Measurements from ENCODE around the gene SYT14.
"Not testable (repeated sequence)": the region's sequence is repeated elsewhere in the genome, so short reads cannot be mapped to it uniquely, and the experiment has no call there.

The SYT14 gene

DNA sequence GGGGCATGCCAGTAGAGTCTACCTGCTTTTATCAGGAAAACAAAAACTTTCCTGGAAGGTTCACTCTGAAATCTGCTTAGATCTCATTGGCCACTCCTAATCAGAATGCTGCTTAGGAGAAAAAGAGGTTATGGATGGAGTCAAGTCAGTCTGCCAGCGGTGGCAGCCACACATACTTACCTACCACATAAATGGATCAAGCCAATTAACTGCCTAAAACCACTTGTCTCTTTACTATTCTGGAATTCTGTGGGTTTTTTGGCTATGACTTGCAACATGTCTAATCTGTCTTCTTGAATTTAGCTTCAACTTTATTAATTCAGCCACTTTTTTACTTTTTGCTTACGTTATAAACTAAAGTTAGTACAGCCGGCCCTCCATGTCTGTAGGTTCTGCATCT lies 154.3 kb downstream of the SYT14 start:
- Histone ChIP-seq H3K4me3 (no peak overlapping the region), H3K9me3 (no peaks in the 10 kb centered on the region), H4K20me1 (no peaks in the 10 kb centered on the region), H3K4me2 (no peak overlapping the region), H3K4me1 (no peaks in the 10 kb centered on the region), H3K27me3 (no peaks in the 10 kb centered on the region), H3K36me3 (no peaks in the 10 kb centered on the region), H3K9ac (no peak overlapping the region), H3K27ac (no peak overlapping the region)
- no peak for TF ChIP-seq Cebpa-rat (IDR thresholded peaks at IDR 0.05)

DNA sequence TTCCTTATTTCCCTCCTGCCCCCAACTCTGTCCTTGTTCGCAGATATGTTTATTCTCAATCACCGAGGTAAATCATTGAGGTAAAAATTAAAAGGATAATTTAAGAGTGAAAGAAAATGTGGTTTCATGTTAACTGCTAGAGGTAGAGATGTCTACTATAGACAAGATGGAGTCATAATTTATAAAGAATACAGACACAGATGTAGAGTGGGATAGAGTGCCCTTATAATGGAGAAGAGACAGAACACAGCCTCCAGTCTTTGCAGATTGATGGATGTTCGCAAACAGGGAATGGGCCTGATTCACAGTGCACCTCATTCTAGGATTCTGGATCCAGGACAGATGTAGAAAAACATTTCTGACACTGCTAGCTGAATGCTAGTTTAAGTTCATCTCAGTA lies 155.4 kb downstream of the SYT14 start:
- Histone ChIP-seq H3K9me3 (no peaks in the 10 kb centered on the region), H3K9ac (no peak overlapping the region), H4K20me1 (no peaks in the 10 kb centered on the region), H3K27ac (no peak overlapping the region), H3K36me3 (no peaks in the 10 kb centered on the region), H3K4me1 (no peaks in the 10 kb centered on the region), H3K4me3 (no peak overlapping the region), H3K27me3 (no peaks in the 10 kb centered on the region), H3K4me2 (no peak overlapping the region)
- TF ChIP-seq Cebpa-rat (IDR thresholded peaks at IDR 0.05) = no peak

DNA sequence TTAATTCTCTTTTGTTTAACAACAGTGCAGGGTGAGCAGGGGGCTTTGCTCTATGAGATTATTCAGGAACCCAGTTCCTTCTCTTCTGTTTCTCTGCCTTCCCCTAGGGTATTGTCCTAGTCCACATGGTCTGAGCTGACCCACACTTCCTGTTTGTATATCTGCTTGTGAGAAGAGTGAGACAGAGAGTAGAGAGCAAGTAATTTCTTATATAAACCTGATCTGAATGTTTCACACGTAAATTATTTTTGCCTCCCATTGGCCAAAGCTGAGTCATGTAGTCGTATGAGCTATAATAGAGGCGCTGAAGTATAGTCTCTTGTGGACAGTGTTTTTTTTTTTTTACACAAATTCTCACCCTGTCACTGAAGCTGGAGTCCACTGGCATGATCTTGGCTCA lies 160.3 kb downstream of the SYT14 start:
- Histone ChIP-seq H3K4me2 (no peak overlapping the region), H3K9me3 (no peaks in the 10 kb centered on the region), H3K9ac (no peak overlapping the region), H3K27ac (no peak overlapping the region), H4K20me1 (no peaks in the 10 kb centered on the region), H3K4me1 (no peaks in the 10 kb centered on the region), H3K4me3 (no peak overlapping the region), H3K36me3 (no peaks in the 10 kb centered on the region), H3K27me3 (no peaks in the 10 kb centered on the region)
- no peak for TF ChIP-seq Cebpa-rat (IDR thresholded peaks at IDR 0.05)

DNA sequence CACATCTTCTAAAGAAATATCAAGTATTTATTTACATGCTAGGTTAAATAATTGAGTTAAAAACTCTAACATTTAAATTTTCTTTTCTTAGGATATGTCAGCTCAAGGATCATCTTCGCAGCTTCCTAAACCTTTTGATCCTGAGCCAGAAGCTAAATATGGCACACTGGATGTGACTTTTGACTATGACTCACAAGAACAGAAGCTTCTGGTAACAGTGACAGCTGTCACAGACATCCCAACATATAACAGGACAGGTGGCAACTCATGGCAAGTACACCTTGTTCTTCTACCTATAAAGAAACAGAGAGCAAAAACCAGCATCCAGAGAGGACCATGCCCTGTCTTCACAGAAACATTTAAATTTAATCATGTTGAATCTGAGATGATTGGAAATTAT lies 161.9 kb downstream of the SYT14 start:
- TF ChIP-seq Cebpa-rat (IDR thresholded peaks at IDR 0.05) = no peak
- Histone ChIP-seq H3K36me3 (no peaks in the 10 kb centered on the region), H3K27ac (no peak overlapping the region), H3K27me3 (no peaks in the 10 kb centered on the region), H3K4me3 (no peak overlapping the region), H3K9me3 (no peaks in the 10 kb centered on the region), H3K4me1 (no peaks in the 10 kb centered on the region), H4K20me1 (no peaks in the 10 kb centered on the region), H3K9ac (no peak overlapping the region), H3K4me2 (no peak overlapping the region)

DNA sequence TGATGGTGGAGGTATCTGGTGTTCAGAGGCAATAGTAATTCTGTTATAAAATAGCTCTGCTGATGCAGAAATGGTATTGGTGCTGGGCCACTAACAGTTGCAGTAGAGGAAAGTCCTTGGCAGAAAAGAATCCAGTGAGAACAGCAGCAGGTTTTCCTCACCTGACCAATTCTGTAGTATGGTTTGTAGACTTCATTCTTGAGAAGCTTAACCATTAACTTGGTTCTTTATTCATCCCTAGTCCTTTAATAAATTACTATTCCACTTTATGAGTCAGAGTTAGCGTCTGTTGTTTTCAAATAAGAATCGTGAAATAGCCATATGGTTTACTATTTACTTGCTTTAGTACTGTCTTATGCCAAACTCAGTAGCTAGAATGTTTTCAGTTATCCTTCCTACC lies 166.1 kb downstream of the SYT14 start:
- TF ChIP-seq Cebpa-rat (IDR thresholded peaks at IDR 0.05) = no peak
- no peaks in the 10 kb centered on the region for H3K9me3 ChIP-seq

DNA sequence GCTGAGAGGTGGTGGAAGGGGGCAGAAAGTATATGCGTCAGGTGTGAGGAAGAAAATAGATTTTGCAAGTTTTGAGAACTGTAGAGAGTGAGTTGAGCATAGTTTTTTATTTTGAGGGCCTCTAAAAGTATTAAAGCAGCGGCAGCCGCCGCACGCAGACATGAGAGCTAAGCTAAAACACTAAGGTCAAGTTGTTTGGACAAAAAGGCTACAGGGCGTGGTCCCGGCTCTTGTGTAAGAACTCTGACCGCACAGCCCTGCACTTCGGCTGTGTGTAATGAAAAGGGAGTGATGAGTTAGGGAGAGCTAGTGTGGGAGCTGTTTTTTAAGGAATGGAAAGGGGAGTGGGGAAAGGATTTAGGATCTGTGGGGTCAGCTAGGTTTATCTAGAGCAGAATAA lies 174.9 kb downstream of the SYT14 start:
- H3K4me2 ChIP-seq, H3K4me1 ChIP-seq, H3K27me3 ChIP-seq, H3K9ac ChIP-seq, H3K9me3 ChIP-seq, H4K20me1 ChIP-seq, H3K27ac ChIP-seq, H3K36me3 ChIP-seq, H3K4me3 ChIP-seq: not testable (repeated sequence)

More for the DNA sequence above, 166.1 kb downstream of the SYT14 start:
- Histone ChIP-seq H3K9ac (no peak overlapping the region), H3K4me2 (no peak overlapping the region), H4K20me1 (no peaks in the 10 kb centered on the region), H3K4me3 (no peak overlapping the region), H3K4me1 (no peaks in the 10 kb centered on the region), H3K27me3 (no peaks in the 10 kb centered on the region), H3K27ac (no peak overlapping the region), H3K36me3 (no peaks in the 10 kb centered on the region)

DNA sequence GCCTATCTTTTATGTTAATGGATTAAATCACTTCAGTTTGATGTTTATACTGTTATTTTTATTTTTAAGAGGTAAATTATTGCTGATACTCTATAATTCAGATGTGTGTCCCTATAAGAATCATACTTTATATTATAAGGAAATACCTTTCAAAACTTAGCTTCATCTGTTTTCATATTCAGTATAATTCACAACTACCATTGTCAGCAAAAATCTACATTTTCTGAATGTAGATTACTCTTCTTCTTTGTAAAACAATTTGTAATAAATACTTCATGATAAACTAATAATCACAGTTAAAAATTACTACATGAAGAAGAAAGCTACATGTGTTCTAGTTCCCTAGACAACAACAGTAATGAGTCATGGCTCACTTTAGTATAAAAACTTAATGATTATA lies 179.2 kb downstream of the SYT14 start:
- no peak for TF ChIP-seq Cebpa-rat (IDR thresholded peaks at IDR 0.05)
- Histone ChIP-seq H4K20me1 (no peaks in the 10 kb centered on the region), H3K4me1 (no peaks in the 10 kb centered on the region), H3K36me3 (no peaks in the 10 kb centered on the region), H3K27ac (no peak overlapping the region), H3K4me2 (no peak overlapping the region), H3K27me3 (no peaks in the 10 kb centered on the region), H3K9ac (no peak overlapping the region), H3K9me3 (0 out of 2 replicates have a peak, but pooled peaks cover 6% of the 10 kb centered on the region), H3K4me3 (no peak overlapping the region)

DNA sequence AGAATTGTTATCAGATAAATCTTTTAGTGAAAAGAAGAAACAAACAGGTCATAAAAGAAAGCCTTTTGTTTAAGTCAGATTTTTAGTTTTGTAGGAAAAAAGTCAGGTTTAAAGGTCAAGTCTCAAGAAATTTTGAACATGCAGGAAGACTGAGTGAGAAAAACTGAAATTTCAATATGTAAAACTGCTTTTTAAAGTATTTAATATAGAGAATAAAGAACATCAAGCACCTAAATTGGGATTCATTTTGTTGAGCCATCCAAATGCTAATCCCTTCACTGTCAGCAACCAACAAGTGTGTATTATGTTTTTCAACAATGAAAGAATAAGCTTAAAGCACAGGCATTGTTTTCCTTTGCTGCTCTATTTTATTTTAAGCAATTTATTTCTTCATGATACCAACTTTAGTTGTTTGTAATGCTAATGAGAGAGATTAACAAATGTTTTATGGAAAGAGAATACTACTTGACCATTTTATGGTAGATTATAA lies 179.7 kb downstream of the SYT14 start:
- H3K4me3 ChIP-seq = no peak overlapping the region
- H3K9ac ChIP-seq = no peak overlapping the region
- no peaks in the 10 kb centered on the region for H3K36me3 ChIP-seq
- 0 out of 2 replicates have a peak, but pooled peaks cover 6% of the 10 kb centered on the region for H3K9me3 ChIP-seq
- H4K20me1 ChIP-seq = no peaks in the 10 kb centered on the region
- no peak overlapping the region for H3K4me2 ChIP-seq
- TF ChIP-seq Cebpa-rat (IDR thresholded peaks at IDR 0.05) = no peak
- no peak overlapping the region for H3K27ac ChIP-seq
- H3K4me1 ChIP-seq = no peaks in the 10 kb centered on the region
- H3K27me3 ChIP-seq = no peaks in the 10 kb centered on the region

DNA sequence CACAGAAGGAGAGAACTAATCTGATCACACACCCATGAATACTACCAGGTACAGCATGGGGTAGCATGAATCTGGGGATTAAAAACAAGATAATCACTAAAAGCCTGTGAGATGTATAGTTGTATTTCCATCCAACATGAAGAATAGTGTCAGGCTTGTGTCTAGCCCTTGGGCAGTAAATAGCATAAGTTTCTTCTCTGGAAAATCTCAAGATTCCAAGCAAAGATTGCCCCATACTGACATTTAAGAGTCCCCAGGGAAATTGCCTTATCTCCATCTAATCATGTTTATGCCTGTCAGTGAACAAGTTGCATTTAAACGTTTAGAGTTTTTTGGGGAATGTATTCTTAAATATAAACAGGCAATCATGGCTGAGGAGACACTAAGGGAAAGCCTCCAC lies 185.4 kb downstream of the SYT14 start:
- no peak for TF ChIP-seq Cebpa-rat (IDR thresholded peaks at IDR 0.05)
- H3K9ac ChIP-seq = no peak overlapping the region
- H3K9me3 ChIP-seq = no peaks in the 10 kb centered on the region
- H3K27me3 ChIP-seq = no peaks in the 10 kb centered on the region
- H3K36me3 ChIP-seq = no peaks in the 10 kb centered on the region
- H3K4me3 ChIP-seq = no peak overlapping the region
- no peaks in the 10 kb centered on the region for H3K4me1 ChIP-seq
- H3K27ac ChIP-seq = no peak overlapping the region
- H3K4me2 ChIP-seq = no peak overlapping the region
- no peaks in the 10 kb centered on the region for H4K20me1 ChIP-seq

DNA sequence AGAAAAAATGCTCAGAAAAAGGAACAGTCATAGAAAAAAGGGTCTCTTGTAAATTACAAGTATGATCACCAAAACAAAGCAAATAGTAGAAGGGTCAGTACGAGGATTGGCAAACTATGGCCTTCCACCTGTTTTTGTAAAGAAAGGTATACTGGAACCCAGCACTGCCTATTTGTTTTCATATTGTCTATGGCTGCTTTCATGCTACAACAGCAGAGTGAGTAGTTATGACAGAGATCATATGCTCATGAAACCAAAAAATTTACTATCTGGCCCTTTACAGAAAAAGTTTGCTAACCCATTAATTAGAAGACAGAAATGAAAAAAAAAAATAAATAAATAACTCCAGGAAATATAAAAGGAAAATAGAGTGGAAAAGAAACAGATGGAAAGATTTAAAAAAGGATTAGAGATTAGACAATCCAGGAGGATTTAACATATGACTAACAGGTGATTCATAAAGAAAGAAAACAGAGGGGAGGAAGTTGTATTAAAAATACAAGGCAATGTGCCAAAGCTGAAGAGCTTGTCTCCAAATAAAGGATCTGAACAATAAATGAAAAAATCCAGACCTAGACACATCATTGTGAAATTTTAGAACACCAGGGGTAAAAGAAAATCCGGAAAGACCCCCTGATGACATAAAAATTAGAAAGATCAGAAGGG lies 186.0 kb downstream of the SYT14 start:
- Histone ChIP-seq H3K4me2 (no peak overlapping the region), H3K4me1 (no peaks in the 10 kb centered on the region), H3K4me3 (no peak overlapping the region), H3K36me3 (no peaks in the 10 kb centered on the region), H3K27ac (no peak overlapping the region), H3K27me3 (no peaks in the 10 kb centered on the region), H3K9ac (no peak overlapping the region), H3K9me3 (no peaks in the 10 kb centered on the region), H4K20me1 (no peaks in the 10 kb centered on the region)
- TF ChIP-seq Cebpa-rat (IDR thresholded peaks at IDR 0.05) = no peak

DNA sequence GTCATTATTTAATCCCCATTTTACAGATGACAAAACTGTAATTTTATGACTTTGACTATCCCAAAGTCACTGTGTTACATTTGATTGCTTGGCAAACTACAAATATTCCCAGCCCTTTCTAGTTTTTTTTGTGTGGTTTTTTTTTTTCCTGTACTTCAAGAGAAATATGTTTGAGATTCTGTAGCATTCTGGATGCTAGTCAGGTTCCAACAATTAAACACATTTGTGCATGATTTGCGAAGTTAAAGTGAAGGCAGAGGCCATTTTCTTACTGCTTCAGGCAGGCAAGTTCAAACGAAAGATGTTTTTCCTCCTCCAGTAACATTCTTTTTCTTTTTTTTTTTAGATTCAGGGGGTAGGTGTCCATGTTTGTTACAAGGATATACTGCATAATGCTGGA lies 186.7 kb downstream of the SYT14 start:
- no peaks in the 10 kb centered on the region for H3K36me3 ChIP-seq
- H3K4me2 ChIP-seq = no peak overlapping the region

More for the DNA sequence above, 186.7 kb downstream of the SYT14 start:
- H4K20me1 ChIP-seq = no peaks in the 10 kb centered on the region
- H3K9me3 ChIP-seq = no peaks in the 10 kb centered on the region
- no peaks in the 10 kb centered on the region for H3K27me3 ChIP-seq
- no peaks in the 10 kb centered on the region for H3K4me1 ChIP-seq
- H3K27ac ChIP-seq = no peak overlapping the region
- no peak overlapping the region for H3K4me3 ChIP-seq
- no peak overlapping the region for H3K9ac ChIP-seq
- TF ChIP-seq Cebpa-rat (IDR thresholded peaks at IDR 0.05) = no peak

Data from BLaER1 (cell line).